GM23248 (cell line): ENCODE data around the gene PRRG2. TPM values are rescaled to one million over a fixed set of nuclear protein-coding genes. Genes with fewer than 3 reads are reported as not detected.

Experiments
- DNase-seq: peaks from one replicate; pipeline ENCODE4 v3.0.0-alpha.2; 2015
- H2AFZ ChIP-seq: fragments of 200-600 bp; sonication (generic); 2 replicates; pipeline ENCODE4 v1.6.1; 2016; ENCODE audit warnings: antibody characterized with exemption
- H3F3A ChIP-seq: fragments of 200-600 bp; sonication (generic); 2 replicates; pipeline ENCODE4 v1.6.1; 2016; ENCODE audit warnings: mild to moderate bottlenecking, antibody characterized with exemption, mixed run types; ENCODE audit not compliant: insufficient read depth
- H3K27ac ChIP-seq: fragments of 200-600 bp; sonication (generic); 2 replicates; pipeline ENCODE4 v1.5.1; 2016; ENCODE audit warnings: mild to moderate bottlenecking
- H3K27me3 ChIP-seq: fragments of 200-600 bp; sonication (generic); replicated peaks from 2 replicates; pipeline ENCODE4 v1.6.1; 2016; ENCODE audit warnings: mild to moderate bottlenecking; ENCODE audit not compliant: insufficient read depth
- H3K36me3 ChIP-seq: fragments of 200-600 bp; sonication (generic); 2 replicates; pipeline ENCODE4 v1.6.1; 2016; ENCODE audit warnings: low read depth, mild to moderate bottlenecking
- H3K4me1 ChIP-seq: fragments of 200-600 bp; sonication (generic); 2 replicates; pipeline ENCODE4 v1.6.1; 2016; ENCODE audit warnings: mild to moderate bottlenecking; ENCODE audit not compliant: insufficient read depth
- H3K4me2 ChIP-seq: fragments of 200-600 bp; sonication (generic); one replicate; pipeline ENCODE4 v1.6.1; 2016; ENCODE audit warnings: mild to moderate bottlenecking; ENCODE audit not compliant: unreplicated experiment
- H3K4me3 ChIP-seq: fragments of 200-600 bp; sonication (generic); 2 replicates; pipeline ENCODE4 v1.5.1; 2016; ENCODE audit warnings: mild to moderate bottlenecking
- H3K79me2 ChIP-seq: fragments of 200-600 bp; sonication (generic); 2 replicates; pipeline ENCODE4 v1.6.1; 2016; ENCODE audit warnings: mild to moderate bottlenecking; ENCODE audit not compliant: insufficient read depth
- H3K9ac ChIP-seq: fragments of 200-600 bp; sonication (generic); 2 replicates; pipeline ENCODE4 v1.6.1; 2016; ENCODE audit warnings: mild to moderate bottlenecking
- H3K9me2 ChIP-seq: fragments of 200-600 bp; sonication (generic); 2 replicates; pipeline ENCODE4 v1.6.1; 2016; ENCODE audit warnings: mixed run types, mild to moderate bottlenecking, moderate library complexity; ENCODE audit not compliant: insufficient read depth
- H3K9me3 ChIP-seq: fragments of 200-600 bp; sonication (generic); one replicate; pipeline ENCODE4 v1.6.1; 2017; ENCODE audit warnings: low read depth
- H4K20me1 ChIP-seq: fragments of 200-600 bp; sonication (generic); 2 replicates; pipeline ENCODE4 v1.6.0; 2016; ENCODE audit not compliant: insufficient read depth
- EZH2 ChIP-seq: fragments of 200-600 bp; sonication (generic); IDR thresholded peaks from 2 replicates; pipeline ENCODE4 v1.6.1; 2018; ENCODE audit warnings: antibody characterized with exemption, mild to moderate bottlenecking; ENCODE audit not compliant: insufficient read depth, poor library complexity, severe bottlenecking
- EZH2phosphoT487 ChIP-seq: fragments of 200-600 bp; sonication (generic); IDR thresholded peaks from 2 replicates; pipeline ENCODE4 v1.6.1; 2018; ENCODE audit warnings: antibody characterized with exemption, moderate library complexity, mild to moderate bottlenecking, low read depth; ENCODE audit not compliant: insufficient read depth
- WGBS, 2 experiments: methylation state at CpG; one replicate each; pipeline ENCODE4 v1.1.6; 2015 to 2017; ENCODE audit warnings: low lambda C conversion rate in 2 of 2, low coverage in 1 of 2; ENCODE audit errors: missing lambda C conversion rate in 2 of 2; 5-methylcytosine and 5-hydroxymethylcytosine counted together
- in situ Hi-C: fragments of 300-500 bp; cut with MboI; formaldehyde crosslinking; loops from 2 replicates; pipeline ENCODE4 v1.15.0; 2020
- polyA plus RNA-seq: library from polyadenylated mRNA; unstranded; fragments of >200 nt; fragmentation: Nextera tagmentation; extraction: Ambion mirVana; gene quantifications from 2 replicates; pipeline ENCODE4 v1.2.1, GENCODE V29; 2016
- total RNA-seq: library from RNA; depleted of rRNA; stranded (reverse); fragments of >200 nt; shearing (Covaris generic); gene quantifications from 2 replicates; pipeline ENCODE4 v1.2.3, GENCODE V29; 2014

PRRG2 gene
- total and polyA plus RNA-seq, 2 experiments from 2014 or later = 0.13 TPM; not detected in 1

DNA sequence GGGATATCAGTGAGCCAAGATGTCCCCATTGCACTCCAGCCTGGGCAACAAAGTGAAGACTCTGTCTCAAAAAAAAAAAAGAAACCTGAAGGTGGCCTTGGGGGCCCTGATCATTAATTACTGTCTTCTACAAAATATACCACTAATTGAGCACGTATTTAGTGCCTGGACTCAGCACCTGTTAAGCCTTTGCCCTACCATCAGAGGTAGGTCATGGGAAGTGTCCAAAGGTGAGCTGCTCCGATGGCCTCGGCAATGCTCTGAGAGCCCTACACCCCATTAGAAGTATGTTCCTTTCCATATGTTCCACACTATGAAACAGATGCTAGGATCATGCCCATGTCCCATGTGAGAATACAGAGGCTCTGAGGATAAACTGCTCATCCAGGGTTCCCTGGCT is 21.7 kb upstream of the PRRG2 start:
- Histone ChIP-seq H3F3A (peaks cover 13% of the 10 kb centered on the region), H3K27ac (no peak overlapping the region), H3K9me3 (no peaks in the 10 kb centered on the region), H2AFZ (no peak overlapping the region), H3K4me2 (no peak overlapping the region), H3K79me2 (peaks cover 43% of the 10 kb centered on the region), H3K27me3 (no peaks in the 10 kb centered on the region), H3K9me2 (no peaks in the 10 kb centered on the region), H4K20me1 (no peaks in the 10 kb centered on the region), H3K4me1 (peaks cover 2% of the 10 kb centered on the region; the same call in 1 of the 2 replicates), H3K4me3 (no peak overlapping the region), H3K9ac (no peak overlapping the region), H3K36me3 (peaks cover 19% of the 10 kb centered on the region; the same call in 1 of the 2 replicates)
- DNase-seq = no peak
- 69 to 72% methylated on average over 3 of the region's 3 CpGs for WGBS, 2 experiments
- in situ Hi-C loops = no loop called here
- TF ChIP-seq EZH2phosphoT487 = no peak
- TF ChIP-seq EZH2 = no peak

DNA sequence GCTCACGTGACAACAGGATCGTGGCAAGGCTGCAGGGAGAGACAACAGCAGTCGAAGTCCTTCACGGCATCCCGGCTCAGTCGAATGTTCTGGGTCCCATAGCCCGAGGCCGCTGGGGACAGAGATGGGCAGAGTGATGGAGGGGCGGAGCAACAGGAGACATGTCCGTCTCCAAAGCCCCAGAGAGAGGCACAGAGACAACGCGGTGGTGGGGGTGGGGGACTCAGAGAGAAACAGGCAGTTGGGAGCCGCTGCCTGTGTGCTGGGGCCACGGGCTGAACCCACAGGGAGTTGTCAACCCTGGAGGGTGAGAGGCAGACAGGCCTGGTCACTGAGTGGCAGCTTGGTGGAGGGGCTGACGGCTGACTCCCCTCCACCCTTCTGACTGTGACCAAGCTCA is 21.2 kb upstream of the PRRG2 start:
- 75 to 80% methylated on average over 12 to 15 of the region's 15 CpGs for WGBS, 2 experiments
- H2AFZ ChIP-seq = no peak overlapping the region
- no peak overlapping the region for H3K4me3 ChIP-seq
- peaks cover 8% of the 10 kb centered on the region for H3F3A ChIP-seq
- no peaks in the 10 kb centered on the region for H3K9me2 ChIP-seq
- TF ChIP-seq EZH2phosphoT487 (no peak), EZH2 (no peak)
- H3K27me3 ChIP-seq = no peaks in the 10 kb centered on the region
- no peak overlapping the region for H3K27ac ChIP-seq
- no peak overlapping the region for H3K9ac ChIP-seq
- no peaks in the 10 kb centered on the region for H3K9me3 ChIP-seq
- no peak overlapping the region for H3K4me2 ChIP-seq
- peaks cover 48% of the 10 kb centered on the region for H3K79me2 ChIP-seq
- no peaks in the 10 kb centered on the region for H4K20me1 ChIP-seq
- peaks cover 16% of the 10 kb centered on the region; the same call in 1 of the 2 replicates for H3K36me3 ChIP-seq
- in situ Hi-C loops = no loop called here
- H3K4me1 ChIP-seq = no peaks in the 10 kb centered on the region
- DNase-seq = no peak

- 87 to 88% methylated on average over 15 of the region's 15 CpGs for WGBS, 2 experiments
- H3K4me3 ChIP-seq = no peak overlapping the region
- H3K36me3 ChIP-seq = peaks cover 11% of the 10 kb centered on the region; the same call in 1 of the 2 replicates
- H3K27me3 ChIP-seq = no peaks in the 10 kb centered on the region
- no peak overlapping the region for H2AFZ ChIP-seq
- TF ChIP-seq EZH2phosphoT487 = no peak
- TF ChIP-seq EZH2 = no peak
- in situ Hi-C loops = no loop called here
- peaks cover 3% of the 10 kb centered on the region for H3F3A ChIP-seq
- peaks cover 53% of the 10 kb centered on the region for H3K79me2 ChIP-seq
- H3K4me2 ChIP-seq = no peak overlapping the region
- H3K27ac ChIP-seq = no peak overlapping the region
- no peaks in the 10 kb centered on the region for H3K9me2 ChIP-seq
- DNase-seq = no peak
- H3K9me3 ChIP-seq = no peaks in the 10 kb centered on the region
- no peak overlapping the region for H3K9ac ChIP-seq
- no peaks in the 10 kb centered on the region for H4K20me1 ChIP-seq
- H3K4me1 ChIP-seq = no peaks in the 10 kb centered on the region
These were observed 20.7 kb upstream of the PRRG2 start for GRCh38 chr19:49560358-49560900.

DNA sequence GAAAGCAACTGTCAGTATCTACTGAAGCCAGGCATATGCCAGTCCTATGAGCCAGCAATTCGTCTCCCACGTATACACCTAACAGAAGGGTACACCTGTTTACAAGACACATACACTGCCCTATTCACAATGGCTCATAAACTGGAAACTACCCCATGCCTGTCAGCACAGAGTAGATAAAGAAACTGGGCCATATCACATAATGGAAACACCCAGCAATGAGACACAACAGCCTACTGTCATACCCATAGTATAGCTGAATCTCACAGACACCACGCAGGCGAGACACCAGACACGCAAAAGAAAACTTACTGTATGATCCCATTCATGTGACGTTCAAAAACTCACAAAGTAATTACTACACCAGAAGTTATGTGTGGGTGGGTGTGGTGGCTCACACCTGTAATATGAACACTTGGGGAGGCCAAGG is 16.5 kb upstream of the PRRG2 start:
- Histone ChIP-seq H2AFZ (no peak overlapping the region), H3K79me2 (peaks cover 95% of the 10 kb centered on the region), H3K9ac (no peak overlapping the region), H3F3A (peaks cover 12% of the 10 kb centered on the region), H3K9me2 (no peaks in the 10 kb centered on the region), H3K27me3 (no peaks in the 10 kb centered on the region), H3K4me1 (peaks cover 8% of the 10 kb centered on the region; the same call in 1 of the 2 replicates), H3K9me3 (no peaks in the 10 kb centered on the region), H3K27ac (no peak overlapping the region), H4K20me1 (0 out of 2 replicates have a peak, but pooled peaks cover 6% of the 10 kb centered on the region), H3K36me3 (no peaks in the 10 kb centered on the region), H3K4me2 (no peak overlapping the region), H3K4me3 (no peak overlapping the region)
- WGBS, 2 experiments = 88 to 89% methylated on average over 6 of the region's 6 CpGs
- TF ChIP-seq EZH2phosphoT487 (no peak), EZH2 (no peak)
- in situ Hi-C loops = no loop called here
- DNase-seq = no peak
